SK-N-SH (cell line): ENCODE measurements around the gene GPER1. TPM values are rescaled to one million over a fixed set of nuclear protein-coding genes. Genes with fewer than 3 reads are reported as not detected.
A peak's percentile ranks its signal among the peaks of the same experiment; 100 is the strongest.

Source experiments
- CHD2 ChIP-seq: fragments of 150-350 bp; IDR thresholded peaks from 2 replicates; pipeline ENCODE4 v1.6.1; 2018; ENCODE audit warnings: low read length; ENCODE audit not compliant: partially characterized antibody
- FOSL2 ChIP-seq: IDR thresholded peaks from 2 replicates; pipeline ENCODE4 v1.4.0; 2012; ENCODE audit warnings: low read depth, mild to moderate bottlenecking, moderate library complexity, borderline replicate concordance
- FOXM1 ChIP-seq: IDR thresholded peaks from 2 replicates; pipeline ENCODE4 v1.4.0; 2012; ENCODE audit warnings: low read depth, mild to moderate bottlenecking
- JUND ChIP-seq: IDR thresholded peaks from 2 replicates; pipeline ENCODE4 v1.4.0; 2012
- MXI1 ChIP-seq: IDR thresholded peaks from 2 replicates; pipeline ENCODE4 v1.6.1; 2012; ENCODE audit warnings: mild to moderate bottlenecking, low read depth, low read length, improper control_type of control experiment
- NRF1 ChIP-seq: IDR thresholded peaks from 2 replicates; pipeline ENCODE4 v1.6.1; 2012; ENCODE audit warnings: low read depth, mild to moderate bottlenecking, low read length
- POLR2AphosphoS5 ChIP-seq: IDR thresholded peaks from 2 replicates; pipeline ENCODE4 v1.6.1; 2012; ENCODE audit warnings: low read depth, low read length
- RAD21 ChIP-seq: IDR thresholded peaks from 2 replicates; pipeline ENCODE4 v1.6.1; 2012; ENCODE audit warnings: mild to moderate bottlenecking, low read length
- SIN3A ChIP-seq: IDR thresholded peaks from 2 replicates; pipeline ENCODE4 v1.6.1; 2012; ENCODE audit warnings: low read depth, mild to moderate bottlenecking, low read length, moderate library complexity, borderline replicate concordance
- TCF12 ChIP-seq: IDR thresholded peaks from 2 replicates; pipeline ENCODE4 v1.4.0; 2012
- USF1 ChIP-seq: IDR thresholded peaks from 2 replicates; pipeline ENCODE4 v1.4.0; 2012; ENCODE audit warnings: low read depth, borderline replicate concordance
- ZBTB33 ChIP-seq: IDR thresholded peaks from 2 replicates; pipeline ENCODE4 v1.4.0; 2012; ENCODE audit warnings: low read depth, borderline replicate concordance
- polyA plus RNA-seq, 3 experiments: library from polyadenylated mRNA; depleted of rRNA; stranded (reverse); fragments of >200 nt; gene quantifications; 2 replicates each; pipeline ENCODE4 v1.2.3, GENCODE V29; 2012
- TF ChIP-seq, protein P1 (sequence below): fragments of 150-350 bp; IDR thresholded peaks from 2 replicates; pipeline ENCODE4 v1.6.1; 2017; ENCODE audit warnings: antibody characterized with exemption, low read length, low read depth, borderline replicate concordance
- TF ChIP-seq, protein P2 (sequence below): IDR thresholded peaks from 2 replicates; pipeline ENCODE4; 2012

GPER1 gene
- polyA plus RNA-seq, 1 of the 3 experiments (the other 2 are of a cell fraction), result 6.4 TPM

GRCh38 chr7:1044189-1045068, 43.5 kb upstream of the GPER1 start, which contains the start of gene GPR146 (continued):
- TF ChIP-seq, protein P1, sequence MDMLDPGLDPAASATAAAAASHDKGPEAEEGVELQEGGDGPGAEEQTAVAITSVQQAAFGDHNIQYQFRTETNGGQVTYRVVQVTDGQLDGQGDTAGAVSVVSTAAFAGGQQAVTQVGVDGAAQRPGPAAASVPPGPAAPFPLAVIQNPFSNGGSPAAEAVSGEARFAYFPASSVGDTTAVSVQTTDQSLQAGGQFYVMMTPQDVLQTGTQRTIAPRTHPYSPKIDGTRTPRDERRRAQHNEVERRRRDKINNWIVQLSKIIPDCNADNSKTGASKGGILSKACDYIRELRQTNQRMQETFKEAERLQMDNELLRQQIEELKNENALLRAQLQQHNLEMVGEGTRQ, result 0 out of 2 replicates have a peak, but pooled peaks have one; percentile 37
- TF ChIP-seq TCF12 (no peak), NRF1 (no peak; the same call in 1 of the 2 replicates), CHD2 (peak; percentile 97), FOSL2 (no peak), ZBTB33 (peak; percentile 91), MXI1 (peak; percentile 89; the same call in 1 of the 2 replicates), POLR2AphosphoS5 (no peak), JUND (no peak), USF1 (peak; percentile 83), SIN3A (no peak), RAD21 (peak; percentile 48), FOXM1 (no peak)
- TF ChIP-seq, protein P2, sequence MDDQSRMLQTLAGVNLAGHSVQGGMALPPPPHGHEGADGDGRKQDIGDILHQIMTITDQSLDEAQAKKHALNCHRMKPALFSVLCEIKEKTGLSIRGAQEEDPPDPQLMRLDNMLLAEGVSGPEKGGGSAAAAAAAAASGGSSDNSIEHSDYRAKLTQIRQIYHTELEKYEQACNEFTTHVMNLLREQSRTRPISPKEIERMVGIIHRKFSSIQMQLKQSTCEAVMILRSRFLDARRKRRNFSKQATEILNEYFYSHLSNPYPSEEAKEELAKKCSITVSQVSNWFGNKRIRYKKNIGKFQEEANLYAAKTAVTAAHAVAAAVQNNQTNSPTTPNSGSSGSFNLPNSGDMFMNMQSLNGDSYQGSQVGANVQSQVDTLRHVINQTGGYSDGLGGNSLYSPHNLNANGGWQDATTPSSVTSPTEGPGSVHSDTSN, result no peak
